Measurements from ENCODE around the gene SYT1.
A peak's percentile ranks its signal among the peaks of the same experiment; 100 is the strongest.

The SYT1 gene

GRCh38 chr12:79255288-79255687, 390.7 kb downstream of the SYT1 start:
- no peak overlapping the region for H3K4me3 ChIP-seq (ENCODE audit: low read depth, low read length)
- DNase-seq (ENCODE audit: low read depth) = no peak
- TF ChIP-seq, protein P1, sequence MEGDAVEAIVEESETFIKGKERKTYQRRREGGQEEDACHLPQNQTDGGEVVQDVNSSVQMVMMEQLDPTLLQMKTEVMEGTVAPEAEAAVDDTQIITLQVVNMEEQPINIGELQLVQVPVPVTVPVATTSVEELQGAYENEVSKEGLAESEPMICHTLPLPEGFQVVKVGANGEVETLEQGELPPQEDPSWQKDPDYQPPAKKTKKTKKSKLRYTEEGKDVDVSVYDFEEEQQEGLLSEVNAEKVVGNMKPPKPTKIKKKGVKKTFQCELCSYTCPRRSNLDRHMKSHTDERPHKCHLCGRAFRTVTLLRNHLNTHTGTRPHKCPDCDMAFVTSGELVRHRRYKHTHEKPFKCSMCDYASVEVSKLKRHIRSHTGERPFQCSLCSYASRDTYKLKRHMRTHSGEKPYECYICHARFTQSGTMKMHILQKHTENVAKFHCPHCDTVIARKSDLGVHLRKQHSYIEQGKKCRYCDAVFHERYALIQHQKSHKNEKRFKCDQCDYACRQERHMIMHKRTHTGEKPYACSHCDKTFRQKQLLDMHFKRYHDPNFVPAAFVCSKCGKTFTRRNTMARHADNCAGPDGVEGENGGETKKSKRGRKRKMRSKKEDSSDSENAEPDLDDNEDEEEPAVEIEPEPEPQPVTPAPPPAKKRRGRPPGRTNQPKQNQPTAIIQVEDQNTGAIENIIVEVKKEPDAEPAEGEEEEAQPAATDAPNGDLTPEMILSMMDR (conservative IDR thresholded peaks at IDR 0.05; ENCODE audit: low read depth, low read length) = no peak

- TF ChIP-seq, protein P1 (conservative IDR thresholded peaks at IDR 0.05; ENCODE audit: low read depth, low read length) = no peak
- no peak for DNase-seq (ENCODE audit: low read depth)
These were observed 396.3 kb downstream of the SYT1 start for GRCh38 chr12:79260923-79261322.

DNA sequence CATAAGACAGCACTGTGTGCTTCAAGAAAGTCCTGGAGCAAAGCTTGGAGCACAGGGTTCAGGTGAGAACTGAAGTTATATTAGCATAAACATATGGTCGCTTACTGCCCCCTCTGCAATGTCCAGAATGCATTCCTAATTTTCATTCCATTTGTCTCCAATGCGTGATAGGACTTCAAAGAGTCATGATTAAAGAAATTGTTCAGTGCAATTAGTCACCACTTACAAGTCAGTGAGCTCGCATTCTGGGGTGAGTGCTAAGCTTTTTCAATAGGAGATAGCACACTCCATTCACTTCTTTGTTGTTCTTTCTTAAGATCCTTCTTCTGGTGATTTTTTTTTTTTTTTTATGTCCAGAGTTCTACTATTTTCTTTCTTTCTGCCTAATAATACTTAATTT, 398.4 kb downstream of the SYT1 start:
- peak; percentile 18 for DNase-seq (ENCODE audit: low read depth)
- TF ChIP-seq, protein P1 (conservative IDR thresholded peaks at IDR 0.05; ENCODE audit: low read depth, low read length) = no peak
- H3K4me3 ChIP-seq (ENCODE audit: low read depth, low read length) = no peak overlapping the region

More at GRCh38 chr12:79260923-79261322, 396.3 kb downstream of the SYT1 start:
- no peak overlapping the region for H3K4me3 ChIP-seq (ENCODE audit: low read depth, low read length)

DNA sequence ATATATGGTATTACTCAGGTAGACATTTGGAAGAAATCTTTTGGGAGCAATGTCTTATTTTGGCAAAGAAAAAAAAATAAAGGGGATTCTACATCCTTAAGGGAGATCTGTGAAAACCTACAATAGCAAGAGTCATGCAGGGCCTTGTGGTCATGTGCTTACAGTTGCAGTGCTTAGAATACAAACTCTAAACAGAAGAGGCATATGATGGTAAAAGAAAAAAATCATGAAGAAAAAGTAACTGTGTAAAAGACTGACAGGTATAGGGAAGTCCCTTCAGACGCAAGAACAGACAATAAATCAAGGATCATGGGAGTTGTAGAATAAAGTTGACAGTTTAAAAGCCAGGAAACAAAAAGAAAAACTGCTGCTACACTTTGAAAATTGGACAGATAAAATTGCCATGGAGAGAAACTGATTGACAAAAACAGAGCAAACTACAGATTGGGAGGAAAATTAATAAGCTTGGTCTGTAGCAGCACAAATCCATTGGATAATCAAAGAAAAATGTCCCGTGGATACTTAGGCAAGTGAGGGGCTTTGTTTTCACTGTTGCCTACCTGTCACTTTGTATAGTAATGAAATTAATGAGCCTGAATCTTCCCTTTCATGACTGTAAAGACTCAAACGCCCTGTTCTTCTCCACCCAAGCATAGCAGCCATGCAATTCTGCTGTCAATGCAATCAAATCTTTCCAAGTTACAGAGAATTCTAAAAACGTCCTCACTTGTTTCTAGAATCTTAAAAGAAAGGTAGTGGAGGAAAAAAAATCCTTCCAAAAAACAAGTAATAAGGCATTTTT, 402.0 kb downstream of the SYT1 start:
- TF ChIP-seq, protein P1 (conservative IDR thresholded peaks at IDR 0.05; ENCODE audit: low read depth, low read length) = no peak
- DNase-seq (ENCODE audit: low read depth) = no peak
- no peak overlapping the region for H3K4me3 ChIP-seq (ENCODE audit: low read depth, low read length)

- no peak for DNase-seq (ENCODE audit: low read depth)
- no peak overlapping the region for H3K4me3 ChIP-seq (ENCODE audit: low read depth, low read length)
- TF ChIP-seq, protein P1 (conservative IDR thresholded peaks at IDR 0.05; ENCODE audit: low read depth, low read length) = no peak
These were observed 403.0 kb downstream of the SYT1 start for GRCh38 chr12:79267580-79267979.

DNA sequence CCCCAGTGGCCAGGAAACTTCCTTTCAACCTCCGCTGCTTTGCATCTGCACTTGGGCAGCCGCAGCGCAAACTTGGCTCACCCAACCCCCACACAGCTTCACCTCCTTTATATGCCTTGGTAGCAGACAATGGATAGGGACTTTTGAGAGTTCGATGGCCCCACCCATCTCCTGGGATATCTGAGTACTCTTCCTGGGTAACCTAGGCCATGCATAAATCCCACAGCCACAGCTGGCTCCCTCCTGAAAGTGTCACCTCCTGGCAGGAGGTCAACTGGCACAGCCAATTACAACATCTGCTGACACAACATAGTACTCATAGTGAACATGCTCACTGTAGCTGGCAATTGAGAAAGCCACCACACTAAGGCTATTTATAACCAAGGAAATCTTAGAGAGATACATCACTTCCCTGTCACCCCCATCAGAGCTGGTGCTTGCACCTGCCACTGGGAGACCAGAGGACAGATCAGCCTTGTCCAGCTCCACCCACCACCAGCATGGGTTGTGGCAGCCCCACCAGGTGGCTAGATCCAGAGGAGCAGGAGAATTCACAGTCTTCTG, 410.0 kb downstream of the SYT1 start:
- TF ChIP-seq, protein P1 (conservative IDR thresholded peaks at IDR 0.05; ENCODE audit: low read depth, low read length) = no peak
- DNase-seq (ENCODE audit: low read depth) = no peak
- no peak overlapping the region for H3K4me3 ChIP-seq (ENCODE audit: low read depth, low read length)

DNA sequence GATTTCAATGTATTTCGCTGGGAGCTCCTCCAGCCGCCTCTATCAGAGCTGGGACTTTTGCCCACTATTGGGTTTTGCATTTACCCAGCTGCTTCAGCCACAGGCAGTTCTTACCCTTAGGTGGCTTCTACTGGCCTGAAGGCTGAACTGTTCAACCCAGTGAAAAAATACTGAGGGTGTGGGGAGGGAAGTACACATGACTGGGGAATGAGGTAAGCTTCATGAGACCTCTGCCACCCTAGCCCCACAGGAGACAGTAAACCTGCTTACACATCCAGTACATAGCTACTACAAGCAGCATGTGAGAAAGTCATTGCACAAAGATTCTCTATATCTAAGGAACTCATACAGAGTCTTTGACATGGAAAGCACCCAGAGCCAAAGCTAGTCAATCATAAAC, 411.1 kb downstream of the SYT1 start:
- TF ChIP-seq, protein P1 (conservative IDR thresholded peaks at IDR 0.05; ENCODE audit: low read depth, low read length) = no peak
- peak; percentile 96 for DNase-seq (ENCODE audit: low read depth)
- H3K4me3 ChIP-seq (ENCODE audit: low read depth, low read length) = no peak overlapping the region
